GM23338 (cell line): ENCODE data around the gene KLHL22. TPM values are rescaled to one million over a fixed set of nuclear protein-coding genes. Genes with fewer than 3 reads are reported as not detected.

Experiments used
- ATAC-seq: fragments of 200-7000 bp; cut with Tn5 transposase; 3 replicates; pipeline ENCODE4 v1.9.1; 2020
- DNase-seq: peaks from one replicate; pipeline ENCODE4 v3.0.0-alpha.2; 2015; ENCODE audit warnings: low spot score
- H2AFZ ChIP-seq: fragments of 200-600 bp; sonication (generic); 2 replicates; pipeline ENCODE4 v1.8.0; 2016; ENCODE audit warnings: antibody characterized with exemption, mild to moderate bottlenecking, moderate library complexity
- H3F3A ChIP-seq: fragments of 200-600 bp; sonication (generic); replicated peaks from 2 replicates; pipeline ENCODE4 v1.8.0; 2017; ENCODE audit warnings: antibody characterized with exemption, mixed run types, low read depth
- H3K27ac ChIP-seq: fragments of 200-600 bp; sonication (generic); 2 replicates; pipeline ENCODE4 v1.6.1; 2016; ENCODE audit warnings: low read depth
- H3K27me3 ChIP-seq: fragments of 200-600 bp; sonication (generic); 2 replicates; pipeline ENCODE4 v1.8.0; 2016; ENCODE audit warnings: mild to moderate bottlenecking, mixed run types, moderate library complexity; ENCODE audit not compliant: insufficient read depth
- H3K36me3 ChIP-seq: fragments of 200-600 bp; sonication (generic); 2 replicates; pipeline ENCODE4 v1.8.0; 2016; ENCODE audit warnings: mild to moderate bottlenecking; ENCODE audit not compliant: insufficient read depth
- H3K4me1 ChIP-seq: fragments of 200-600 bp; sonication (generic); 2 replicates; pipeline ENCODE4 v1.8.0; 2016; ENCODE audit warnings: mild to moderate bottlenecking, moderate library complexity; ENCODE audit not compliant: insufficient read depth
- H3K4me2 ChIP-seq: fragments of 200-600 bp; sonication (generic); 2 replicates; pipeline ENCODE4 v1.7.1; 2017; ENCODE audit warnings: mixed run types
- H3K4me3 ChIP-seq: fragments of 200-600 bp; sonication (generic); 2 replicates; pipeline ENCODE4 v1.6.1; 2016; ENCODE audit warnings: mixed run types
- H3K79me2 ChIP-seq: fragments of 200-600 bp; sonication (generic); replicated peaks from 2 replicates; pipeline ENCODE4 v1.8.0; 2017; ENCODE audit warnings: mild to moderate bottlenecking; ENCODE audit not compliant: insufficient read depth
- H3K9me2 ChIP-seq: fragments of 200-600 bp; sonication (generic); 2 replicates; pipeline ENCODE4 v1.8.0; 2017; ENCODE audit not compliant: insufficient read depth
- H4K20me1 ChIP-seq: fragments of 200-600 bp; sonication (generic); replicated peaks from 2 replicates; pipeline ENCODE4 v1.8.0; 2017; ENCODE audit warnings: mild to moderate bottlenecking; ENCODE audit not compliant: insufficient read depth
- H3K27ac Mint-ChIP-seq: 2 replicates; pipeline ENCODE4 v1.8.0; 2020; ENCODE audit warnings: inconsistent platforms, mild to moderate bottlenecking, moderate library complexity, mixed read lengths
- H3K27me3 Mint-ChIP-seq: 3 replicates; pipeline ENCODE4 v1.8.0; 2022; ENCODE audit warnings: low read depth, mild to moderate bottlenecking, moderate library complexity, mixed read lengths, inconsistent platforms; ENCODE audit not compliant: insufficient read depth, poor library complexity
- H3K36me3 Mint-ChIP-seq: 3 replicates; pipeline ENCODE4 v1.8.0; 2021; ENCODE audit warnings: low read depth, mild to moderate bottlenecking, inconsistent platforms, moderate library complexity, mixed read lengths
- H3K4me1 Mint-ChIP-seq: 3 replicates; pipeline ENCODE4 v1.8.0; 2020; ENCODE audit warnings: mild to moderate bottlenecking, inconsistent platforms, mixed read lengths
- H3K4me3 Mint-ChIP-seq: 3 replicates; pipeline ENCODE4 v1.8.0; 2021; ENCODE audit warnings: moderate library complexity, mild to moderate bottlenecking, inconsistent platforms, mixed read lengths
- H3K9me3 Mint-ChIP-seq: 3 replicates; pipeline ENCODE4 v1.8.0; 2020; ENCODE audit warnings: moderate library complexity, mild to moderate bottlenecking, inconsistent platforms, mixed read lengths
- CREB1 ChIP-seq: fragments of 250-450 bp; sonication (Bioruptor Pico); IDR thresholded peaks from 2 replicates; pipeline ENCODE4 v1.5.0; 2020; ENCODE audit warnings: low read depth, mild to moderate bottlenecking, moderate library complexity
- EZH2 ChIP-seq: fragments of 200-600 bp; sonication (generic); IDR thresholded peaks from one replicate; pipeline ENCODE4 v1.8.0; 2017; ENCODE audit warnings: antibody characterized with exemption, mild to moderate bottlenecking, low read depth; ENCODE audit not compliant: unreplicated experiment
- EZH2phosphoT487 ChIP-seq: fragments of 200-600 bp; sonication (generic); IDR thresholded peaks from one replicate; pipeline ENCODE4 v1.8.1; 2018; ENCODE audit warnings: antibody characterized with exemption; ENCODE audit not compliant: unreplicated experiment
- NANOG ChIP-seq: IDR thresholded peaks from 2 replicates; pipeline ENCODE4 v1.6.1; 2016; ENCODE audit warnings: antibody characterized with exemption, borderline replicate concordance
- POLR2AphosphoS5 ChIP-seq: IDR thresholded peaks from 2 replicates; pipeline ENCODE4 v1.6.1; 2016; ENCODE audit warnings: antibody characterized with exemption, low read depth
- STAT1 ChIP-seq: IDR thresholded peaks from one replicate; pipeline ENCODE4 v1.6.1; 2016; ENCODE audit warnings: antibody characterized with exemption; ENCODE audit not compliant: unreplicated experiment
- ZNF114 ChIP-seq: fragments of 250-450 bp; sonication (Bioruptor Pico); IDR thresholded peaks from 2 replicates; pipeline ENCODE4 v1.5.0; 2020; ENCODE audit warnings: mild to moderate bottlenecking, moderate library complexity
- ZNF331 ChIP-seq: fragments of 250-450 bp; sonication (Bioruptor Pico); IDR thresholded peaks from 2 replicates; pipeline ENCODE4 v1.5.0; 2020; ENCODE audit warnings: low read depth, mild to moderate bottlenecking, moderate library complexity
- polyA plus RNA-seq: library from polyadenylated mRNA; unstranded; fragments of >200 nt; fragmentation: Nextera tagmentation; extraction: Ambion mirVana; gene quantifications from 2 replicates; pipeline ENCODE4 v1.2.1, GENCODE V29; 2016
- total RNA-seq: library from RNA; depleted of rRNA; stranded (reverse); fragments of >200 nt; shearing (Covaris generic); gene quantifications from 2 replicates; pipeline ENCODE4 v1.2.3, GENCODE V29; 2014
- TF ChIP-seq, protein P1 (sequence below), 2 experiments: fragments of 200-600 bp in 1 of 2; sonication (generic) in 1 of 2; conservative IDR thresholded peaks; 2 replicates each; pipeline versions ENCODE4 v1.5.1 to v1.6.1; 2016 to 2017; ENCODE audit warnings: antibody characterized with exemption in 2 of 2, low read depth in 2 of 2, mild to moderate bottlenecking in 2 of 2, moderate library complexity in 1 of 2
- TF ChIP-seq, protein P2 (sequence below): fragments of 250-450 bp; sonication (Bioruptor Pico); IDR thresholded peaks from 2 replicates; pipeline ENCODE4 v1.5.0; 2020; ENCODE audit warnings: mild to moderate bottlenecking, moderate library complexity

The KLHL22 gene
- total and polyA plus RNA-seq, 2 experiments from 2014 or later, result 2.4 to 16.0 TPM

DNA sequence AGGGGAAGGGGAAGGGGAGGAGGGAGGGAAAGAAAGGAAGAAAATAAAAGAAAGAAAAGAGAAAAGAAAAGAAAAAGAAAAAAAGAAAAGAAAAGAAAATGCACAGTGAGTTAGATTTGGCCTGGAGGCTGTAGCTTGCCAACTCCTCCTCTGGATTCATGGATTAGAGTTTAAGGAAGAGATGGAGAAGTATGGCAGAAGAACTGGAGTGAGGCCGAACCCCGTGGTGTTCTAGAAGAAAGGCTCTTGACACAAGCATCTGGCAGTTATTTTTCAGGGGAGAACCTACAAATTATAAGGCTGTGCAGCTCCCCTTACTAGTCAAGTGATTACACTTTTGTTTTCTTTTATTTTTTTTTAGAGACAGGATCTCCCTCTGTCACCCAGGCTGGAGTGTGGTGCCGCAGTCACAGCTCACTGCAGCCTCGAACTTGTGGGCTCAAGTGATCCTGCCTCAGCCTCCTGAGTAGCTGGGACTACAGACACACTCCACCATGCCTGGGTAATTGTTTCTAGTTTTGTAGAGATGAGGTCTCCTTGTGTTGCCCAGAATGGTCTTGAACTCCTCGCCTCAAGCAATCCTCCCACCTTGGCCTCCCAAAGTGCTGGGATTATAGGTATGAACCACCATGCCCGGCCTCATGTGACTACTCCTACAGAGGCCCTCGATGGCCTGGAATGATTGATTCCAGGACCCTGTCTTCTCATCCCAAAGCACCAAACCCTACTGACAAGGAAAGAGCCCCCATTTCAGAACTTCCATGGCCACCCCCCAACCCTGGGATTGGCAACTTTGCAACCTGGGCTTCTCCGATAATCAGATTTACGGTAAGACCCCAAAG, 82.2 kb downstream of the KLHL22 start:
- ATAC-seq (no peak), DNase-seq (no peak)
- Mint-ChIP-seq H3K4me1 (peaks cover 6% of the 10 kb centered on the region; the same call in 2 of the 3 replicates), H3K27ac (no peak overlapping the region), H3K27me3 (peaks cover 1% of the 10 kb centered on the region), H3K4me3 (no peak overlapping the region), H3K9me3 (no peaks in the 10 kb centered on the region), H3K36me3 (peaks cover 5% of the 10 kb centered on the region; the same call in 1 of the 3 replicates)
- H4K20me1 ChIP-seq, result no peaks in the 10 kb centered on the region
- H3K27ac ChIP-seq, result no peak overlapping the region
- H2AFZ ChIP-seq, result no peak overlapping the region
- no peaks in the 10 kb centered on the region for H3K79me2 ChIP-seq
- H3K4me2 ChIP-seq, result no peak overlapping the region
- no peaks in the 10 kb centered on the region for H3K36me3 ChIP-seq
- TF ChIP-seq, protein P1, sequence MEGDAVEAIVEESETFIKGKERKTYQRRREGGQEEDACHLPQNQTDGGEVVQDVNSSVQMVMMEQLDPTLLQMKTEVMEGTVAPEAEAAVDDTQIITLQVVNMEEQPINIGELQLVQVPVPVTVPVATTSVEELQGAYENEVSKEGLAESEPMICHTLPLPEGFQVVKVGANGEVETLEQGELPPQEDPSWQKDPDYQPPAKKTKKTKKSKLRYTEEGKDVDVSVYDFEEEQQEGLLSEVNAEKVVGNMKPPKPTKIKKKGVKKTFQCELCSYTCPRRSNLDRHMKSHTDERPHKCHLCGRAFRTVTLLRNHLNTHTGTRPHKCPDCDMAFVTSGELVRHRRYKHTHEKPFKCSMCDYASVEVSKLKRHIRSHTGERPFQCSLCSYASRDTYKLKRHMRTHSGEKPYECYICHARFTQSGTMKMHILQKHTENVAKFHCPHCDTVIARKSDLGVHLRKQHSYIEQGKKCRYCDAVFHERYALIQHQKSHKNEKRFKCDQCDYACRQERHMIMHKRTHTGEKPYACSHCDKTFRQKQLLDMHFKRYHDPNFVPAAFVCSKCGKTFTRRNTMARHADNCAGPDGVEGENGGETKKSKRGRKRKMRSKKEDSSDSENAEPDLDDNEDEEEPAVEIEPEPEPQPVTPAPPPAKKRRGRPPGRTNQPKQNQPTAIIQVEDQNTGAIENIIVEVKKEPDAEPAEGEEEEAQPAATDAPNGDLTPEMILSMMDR (conservative IDR thresholded peaks at IDR 0.05; ENCODE audit: low read depth in 2 of 2), result no peak
- TF ChIP-seq POLR2AphosphoS5 (no peak), ZNF331 (CRISPR knock-in tag) (no peak), EZH2phosphoT487 (no peak), ZNF114 (CRISPR knock-in tag) (no peak), CREB1 (CRISPR knock-in tag) (no peak)
- no peaks in the 10 kb centered on the region for H3K9me2 ChIP-seq
- no peaks in the 10 kb centered on the region for H3F3A ChIP-seq
- no peak overlapping the region for H3K4me3 ChIP-seq
- H3K4me1 ChIP-seq, result no peaks in the 10 kb centered on the region
- no peaks in the 10 kb centered on the region for H3K27me3 ChIP-seq

DNA sequence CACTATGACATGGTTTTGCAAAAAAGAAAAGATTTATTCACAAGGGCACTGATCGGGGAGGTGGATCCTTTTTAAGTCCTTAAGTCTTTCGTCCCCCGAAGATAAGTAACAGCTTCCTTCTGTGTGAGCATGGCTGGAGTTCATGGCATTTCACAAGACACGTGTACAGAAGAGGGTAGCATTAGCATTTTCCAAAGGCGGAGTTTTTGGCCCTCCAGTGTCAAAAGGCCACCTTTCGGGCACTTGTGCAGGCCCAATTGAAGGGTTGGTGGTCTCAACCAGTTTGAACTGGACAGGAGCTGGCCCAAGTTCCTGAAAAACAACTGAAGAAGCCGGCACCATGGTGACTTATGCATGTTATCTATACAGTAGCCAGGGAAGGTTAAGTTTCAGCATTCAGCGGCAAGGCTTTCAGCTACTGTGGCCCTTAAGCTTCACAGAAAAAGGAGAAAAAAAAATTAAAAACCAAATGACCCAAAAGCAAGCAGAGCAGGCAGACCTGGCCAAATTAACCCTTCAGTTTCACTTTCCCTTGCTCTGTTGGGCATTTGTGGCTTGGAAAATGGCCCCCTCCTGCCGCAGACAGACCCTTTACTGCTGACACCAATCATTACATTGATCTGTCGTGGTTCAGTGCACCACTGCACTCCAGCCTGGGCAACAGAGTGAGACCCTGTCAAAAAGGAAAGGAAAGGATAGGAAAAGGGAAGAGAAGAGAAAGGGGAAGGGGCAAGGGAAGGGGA, 83.0 kb downstream of the KLHL22 start:
- Histone ChIP-seq H3K27ac (no peak overlapping the region), H4K20me1 (no peaks in the 10 kb centered on the region), H2AFZ (no peak overlapping the region), H3K36me3 (no peaks in the 10 kb centered on the region), H3K4me2 (no peak overlapping the region), H3K4me1 (no peaks in the 10 kb centered on the region), H3K27me3 (no peaks in the 10 kb centered on the region), H3K79me2 (no peaks in the 10 kb centered on the region), H3K4me3 (no peak overlapping the region), H3K9me2 (no peaks in the 10 kb centered on the region), H3F3A (no peaks in the 10 kb centered on the region)
- Mint-ChIP-seq H3K36me3 (peaks cover 8% of the 10 kb centered on the region; the same call in 1 of the 3 replicates), H3K4me1 (peaks cover 6% of the 10 kb centered on the region; the same call in 2 of the 3 replicates), H3K27ac (no peak overlapping the region; the same call in 1 of the 2 replicates), H3K9me3 (no peaks in the 10 kb centered on the region), H3K27me3 (peaks cover 1% of the 10 kb centered on the region), H3K4me3 (no peak overlapping the region)
- ATAC-seq (no peak), DNase-seq (no peak)
- TF ChIP-seq POLR2AphosphoS5 (no peak), ZNF114 (CRISPR knock-in tag) (no peak), EZH2 (no peak), NANOG (no peak), STAT1 (no peak)
- TF ChIP-seq, protein P2, sequence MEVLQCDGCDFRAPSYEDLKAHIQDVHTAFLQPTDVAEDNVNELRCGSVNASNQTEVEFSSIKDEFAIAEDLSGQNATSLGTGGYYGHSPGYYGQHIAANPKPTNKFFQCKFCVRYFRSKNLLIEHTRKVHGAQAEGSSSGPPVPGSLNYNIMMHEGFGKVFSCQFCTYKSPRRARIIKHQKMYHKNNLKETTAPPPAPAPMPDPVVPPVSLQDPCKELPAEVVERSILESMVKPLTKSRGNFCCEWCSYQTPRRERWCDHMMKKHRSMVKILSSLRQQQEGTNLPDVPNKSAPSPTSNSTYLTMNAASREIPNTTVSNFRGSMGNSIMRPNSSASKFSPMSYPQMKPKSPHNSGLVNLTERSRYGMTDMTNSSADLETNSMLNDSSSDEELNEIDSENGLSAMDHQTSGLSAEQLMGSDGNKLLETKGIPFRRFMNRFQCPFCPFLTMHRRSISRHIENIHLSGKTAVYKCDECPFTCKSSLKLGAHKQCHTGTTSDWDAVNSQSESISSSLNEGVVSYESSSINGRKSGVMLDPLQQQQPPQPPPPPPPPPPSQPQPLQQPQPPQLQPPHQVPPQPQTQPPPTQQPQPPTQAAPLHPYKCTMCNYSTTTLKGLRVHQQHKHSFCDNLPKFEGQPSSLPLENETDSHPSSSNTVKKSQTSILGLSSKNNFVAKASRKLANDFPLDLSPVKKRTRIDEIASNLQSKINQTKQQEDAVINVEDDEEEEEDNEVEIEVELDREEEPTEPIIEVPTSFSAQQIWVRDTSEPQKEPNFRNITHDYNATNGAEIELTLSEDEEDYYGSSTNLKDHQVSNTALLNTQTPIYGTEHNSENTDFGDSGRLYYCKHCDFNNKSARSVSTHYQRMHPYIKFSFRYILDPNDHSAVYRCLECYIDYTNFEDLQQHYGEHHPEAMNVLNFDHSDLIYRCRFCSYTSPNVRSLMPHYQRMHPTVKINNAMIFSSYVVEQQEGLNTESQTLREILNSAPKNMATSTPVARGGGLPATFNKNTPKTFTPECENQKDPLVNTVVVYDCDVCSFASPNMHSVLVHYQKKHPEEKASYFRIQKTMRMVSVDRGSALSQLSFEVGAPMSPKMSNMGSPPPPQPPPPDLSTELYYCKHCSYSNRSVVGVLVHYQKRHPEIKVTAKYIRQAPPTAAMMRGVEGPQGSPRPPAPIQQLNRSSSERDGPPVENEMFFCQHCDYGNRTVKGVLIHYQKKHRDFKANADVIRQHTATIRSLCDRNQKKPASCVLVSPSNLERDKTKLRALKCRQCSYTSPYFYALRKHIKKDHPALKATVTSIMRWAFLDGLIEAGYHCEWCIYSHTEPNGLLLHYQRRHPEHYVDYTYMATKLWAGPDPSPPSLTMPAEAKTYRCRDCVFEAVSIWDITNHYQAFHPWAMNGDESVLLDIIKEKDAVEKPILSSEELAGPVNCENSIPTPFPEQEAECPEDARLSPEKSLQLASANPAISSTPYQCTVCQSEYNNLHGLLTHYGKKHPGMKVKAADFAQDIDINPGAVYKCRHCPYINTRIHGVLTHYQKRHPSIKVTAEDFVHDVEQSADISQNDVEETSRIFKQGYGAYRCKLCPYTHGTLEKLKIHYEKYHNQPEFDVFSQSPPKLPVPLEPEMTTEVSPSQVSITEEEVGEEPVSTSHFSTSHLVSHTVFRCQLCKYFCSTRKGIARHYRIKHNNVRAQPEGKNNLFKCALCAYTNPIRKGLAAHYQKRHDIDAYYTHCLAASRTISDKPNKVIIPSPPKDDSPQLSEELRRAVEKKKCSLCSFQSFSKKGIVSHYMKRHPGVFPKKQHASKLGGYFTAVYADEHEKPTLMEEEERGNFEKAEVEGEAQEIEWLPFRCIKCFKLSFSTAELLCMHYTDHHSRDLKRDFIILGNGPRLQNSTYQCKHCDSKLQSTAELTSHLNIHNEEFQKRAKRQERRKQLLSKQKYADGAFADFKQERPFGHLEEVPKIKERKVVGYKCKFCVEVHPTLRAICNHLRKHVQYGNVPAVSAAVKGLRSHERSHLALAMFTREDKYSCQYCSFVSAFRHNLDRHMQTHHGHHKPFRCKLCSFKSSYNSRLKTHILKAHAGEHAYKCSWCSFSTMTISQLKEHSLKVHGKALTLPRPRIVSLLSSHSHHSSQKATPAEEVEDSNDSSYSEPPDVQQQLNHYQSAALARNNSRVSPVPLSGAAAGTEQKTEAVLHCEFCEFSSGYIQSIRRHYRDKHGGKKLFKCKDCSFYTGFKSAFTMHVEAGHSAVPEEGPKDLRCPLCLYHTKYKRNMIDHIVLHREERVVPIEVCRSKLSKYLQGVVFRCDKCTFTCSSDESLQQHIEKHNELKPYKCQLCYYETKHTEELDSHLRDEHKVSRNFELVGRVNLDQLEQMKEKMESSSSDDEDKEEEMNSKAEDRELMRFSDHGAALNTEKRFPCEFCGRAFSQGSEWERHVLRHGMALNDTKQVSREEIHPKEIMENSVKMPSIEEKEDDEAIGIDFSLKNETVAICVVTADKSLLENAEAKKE (CRISPR knock-in tag), result no peak
